ENCODE data around the gene RNU2-63P.
"Not testable (repeated sequence)": the region's sequence is repeated elsewhere in the genome, so short reads cannot be mapped to it uniquely, and the experiment has no call there.

Gene RNU2-63P

DNA sequence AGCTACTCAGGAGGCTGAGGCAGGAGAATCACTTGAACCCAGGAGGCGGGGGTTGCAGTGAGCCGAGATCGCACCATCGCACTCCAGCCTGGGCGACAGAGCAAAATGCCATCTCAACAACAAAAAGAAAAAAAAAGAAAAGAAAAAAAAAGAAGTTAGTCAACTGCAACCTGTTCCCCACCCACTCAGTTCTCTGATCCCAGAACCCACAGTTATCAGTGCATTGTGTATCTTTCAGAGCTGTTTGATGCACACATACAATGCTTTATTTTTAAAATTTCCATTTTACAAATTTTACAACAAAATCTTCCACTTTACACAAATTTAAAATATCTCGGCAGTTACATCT is 14.0 kb downstream of the RNU2-63P start:
- ChIA-PET CTCF (interaction anchor here (1.3 to 1.6 kb wide), 3 partner anchors 10 to 58 kb away, joined by 4 to 7 read pairs (median 5); partner anchors contain the start of gene RNU2-63P), POLR2A (interaction anchor here (0.7 to 1.3 kb wide), 3 partner anchors 10 to 15 kb away, joined by 4 to 5 read pairs (median 4); partner anchors contain the start of gene RNU2-63P)
- DNase-seq (ENCODE audit: extremely low spot score): no peak
- TF ChIP-seq FOXA1 (IDR thresholded peaks at IDR 0.05): no peak
- TF ChIP-seq TARDBP (IDR thresholded peaks at IDR 0.05): no peak

DNA sequence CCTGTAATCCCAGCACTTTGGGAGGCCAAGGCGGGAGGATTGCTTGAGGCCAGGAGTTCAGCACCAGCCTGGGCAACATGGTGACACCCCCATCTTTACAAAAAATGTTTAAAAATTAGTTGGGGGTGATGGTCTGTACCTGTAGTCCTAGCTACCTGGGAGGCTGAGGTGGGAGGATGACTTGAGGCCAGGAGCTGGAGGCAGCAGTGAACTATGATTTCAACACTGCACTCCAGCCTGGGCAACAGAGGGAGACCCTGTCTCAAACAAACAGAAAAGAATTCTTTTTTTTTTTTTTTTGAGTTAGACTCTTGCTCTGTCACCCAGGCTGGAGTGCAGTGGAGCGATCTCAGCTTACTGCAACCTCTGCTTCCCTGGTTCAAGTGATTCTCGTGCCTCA is 15.9 kb downstream of the RNU2-63P start:
- CTCF ChIA-PET; DNase-seq (ENCODE audit: extremely low spot score); POLR2A ChIA-PET: not testable (repeated sequence)

DNA sequence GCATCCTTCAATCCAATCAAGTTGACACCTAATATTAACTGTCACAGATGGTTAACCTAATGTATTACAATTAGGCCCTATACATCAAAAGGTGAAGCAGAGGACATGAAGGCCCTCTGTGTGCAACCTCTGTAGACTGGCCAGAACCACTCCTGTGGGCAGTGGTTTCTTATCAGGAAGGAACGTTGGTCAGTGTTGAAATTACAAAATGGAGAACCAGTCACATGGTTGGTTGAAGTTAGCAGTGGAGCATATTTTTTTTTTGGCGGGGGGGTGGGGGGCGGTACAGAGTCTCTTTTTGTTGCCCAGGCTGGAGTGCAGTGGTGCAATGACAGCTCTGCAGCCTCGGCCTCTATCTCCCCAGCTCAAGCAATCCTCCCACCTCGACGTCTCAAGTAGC is 19.8 kb downstream of the RNU2-63P start:
- no peak for DNase-seq (ENCODE audit: extremely low spot score)
- CTCF ChIA-PET: no interaction called here
- POLR2A ChIA-PET: no interaction called here
- TF ChIP-seq CTBP1 (IDR thresholded peaks at IDR 0.05; ENCODE audit: borderline replicate concordance) (no peak), SUZ12 (IDR thresholded peaks at IDR 0.05) (no peak), ARNT (IDR thresholded peaks at IDR 0.05) (no peak), BHLHE40 (IDR thresholded peaks at IDR 0.05; ENCODE audit: borderline replicate concordance) (no peak), FOXA1 (IDR thresholded peaks at IDR 0.05) (no peak), ZNF384 (IDR thresholded peaks at IDR 0.05) (no peak), LEF1 (IDR thresholded peaks at IDR 0.05; ENCODE audit: borderline replicate concordance) (no peak), NFRKB (IDR thresholded peaks at IDR 0.05) (no peak), HDGF (IDR thresholded peaks at IDR 0.05; ENCODE audit: borderline replicate concordance) (no peak), L3MBTL2 (conservative IDR thresholded peaks at IDR 0.05) (no peak), ELF4 (IDR thresholded peaks at IDR 0.05) (no peak)

DNA sequence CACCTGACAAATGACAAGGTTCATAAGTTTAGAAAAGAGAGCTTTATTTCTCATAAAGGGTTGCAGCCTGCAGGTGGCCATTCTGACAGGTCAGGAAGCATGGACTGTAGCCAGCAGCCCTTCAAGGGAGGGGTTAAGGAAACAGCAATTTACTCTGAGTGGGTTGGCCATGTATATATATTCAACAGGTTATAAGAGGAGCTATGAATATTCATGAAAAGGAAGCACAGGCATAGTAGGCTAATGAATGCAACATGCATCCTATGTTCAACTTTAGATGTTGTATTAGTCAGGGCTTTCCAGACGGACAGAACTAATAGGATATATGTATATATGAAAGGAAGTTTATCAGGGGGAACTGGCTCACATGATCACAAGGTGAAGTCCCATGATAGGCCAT is 20.6 kb downstream of the RNU2-63P start:
- no peak for DNase-seq (ENCODE audit: extremely low spot score)
- CTCF ChIA-PET: no interaction called here
- TF ChIP-seq SUZ12 (IDR thresholded peaks at IDR 0.05) (no peak), HDGF (IDR thresholded peaks at IDR 0.05; ENCODE audit: borderline replicate concordance) (no peak), ARNT (IDR thresholded peaks at IDR 0.05) (no peak), L3MBTL2 (conservative IDR thresholded peaks at IDR 0.05) (no peak), TARDBP (IDR thresholded peaks at IDR 0.05) (no peak), ZNF384 (IDR thresholded peaks at IDR 0.05) (no peak)
- TF ChIP-seq, protein P1, sequence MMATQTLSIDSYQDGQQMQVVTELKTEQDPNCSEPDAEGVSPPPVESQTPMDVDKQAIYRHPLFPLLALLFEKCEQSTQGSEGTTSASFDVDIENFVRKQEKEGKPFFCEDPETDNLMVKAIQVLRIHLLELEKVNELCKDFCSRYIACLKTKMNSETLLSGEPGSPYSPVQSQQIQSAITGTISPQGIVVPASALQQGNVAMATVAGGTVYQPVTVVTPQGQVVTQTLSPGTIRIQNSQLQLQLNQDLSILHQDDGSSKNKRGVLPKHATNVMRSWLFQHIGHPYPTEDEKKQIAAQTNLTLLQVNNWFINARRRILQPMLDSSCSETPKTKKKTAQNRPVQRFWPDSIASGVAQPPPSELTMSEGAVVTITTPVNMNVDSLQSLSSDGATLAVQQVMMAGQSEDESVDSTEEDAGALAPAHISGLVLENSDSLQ (IDR thresholded peaks at IDR 0.05): no peak
- POLR2A ChIA-PET: no interaction called here

DNA sequence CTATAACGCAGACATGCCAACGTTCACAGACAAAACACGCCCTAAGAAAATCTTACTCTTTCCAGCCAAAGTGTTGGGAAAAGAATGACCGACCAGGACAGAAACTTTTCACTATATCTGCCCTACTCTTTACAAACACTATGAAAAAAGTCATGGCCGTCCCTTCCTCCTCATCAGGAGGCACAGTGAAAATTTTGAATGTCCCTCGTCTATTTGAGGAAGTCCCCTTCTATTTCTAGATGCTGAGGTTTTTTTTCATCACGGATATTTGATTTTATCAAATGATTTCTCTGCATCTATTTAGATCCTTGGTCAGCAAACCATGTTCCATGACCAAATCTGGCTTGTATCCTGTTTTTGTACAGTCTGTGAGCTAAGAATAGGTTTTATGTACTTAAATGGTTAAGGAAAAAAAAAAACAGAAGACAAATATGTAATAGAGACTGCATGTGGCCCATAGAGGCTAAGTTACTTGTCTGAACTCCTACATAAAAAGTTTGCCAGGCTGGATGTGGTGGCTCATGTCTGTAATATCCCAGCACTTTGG is 22.0 kb downstream of the RNU2-63P start:
- POLR2A ChIA-PET; CTCF ChIA-PET; DNase-seq (ENCODE audit: extremely low spot score): not testable (repeated sequence)

DNA sequence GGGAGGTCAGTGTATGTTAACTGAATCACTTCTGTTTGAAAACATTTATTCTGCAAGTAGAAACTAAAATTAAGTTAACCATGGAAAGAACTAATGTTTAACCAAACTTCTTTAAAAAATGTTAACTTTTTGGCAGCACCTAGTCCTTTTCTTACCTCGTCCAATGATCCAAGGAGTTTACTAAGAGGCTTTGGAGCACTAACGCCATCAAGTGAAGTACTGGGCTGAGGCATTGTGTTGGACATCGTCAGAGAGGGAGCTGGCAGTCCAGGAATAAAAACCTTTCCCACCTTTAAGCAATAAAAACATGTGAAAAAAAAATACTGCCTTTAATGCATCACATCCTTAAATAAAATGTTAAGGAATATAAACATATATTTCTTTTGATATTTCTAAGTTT is 23.8 kb downstream of the RNU2-63P start:
- CTCF ChIA-PET; POLR2A ChIA-PET; DNase-seq (ENCODE audit: extremely low spot score): not testable (repeated sequence)

DNA sequence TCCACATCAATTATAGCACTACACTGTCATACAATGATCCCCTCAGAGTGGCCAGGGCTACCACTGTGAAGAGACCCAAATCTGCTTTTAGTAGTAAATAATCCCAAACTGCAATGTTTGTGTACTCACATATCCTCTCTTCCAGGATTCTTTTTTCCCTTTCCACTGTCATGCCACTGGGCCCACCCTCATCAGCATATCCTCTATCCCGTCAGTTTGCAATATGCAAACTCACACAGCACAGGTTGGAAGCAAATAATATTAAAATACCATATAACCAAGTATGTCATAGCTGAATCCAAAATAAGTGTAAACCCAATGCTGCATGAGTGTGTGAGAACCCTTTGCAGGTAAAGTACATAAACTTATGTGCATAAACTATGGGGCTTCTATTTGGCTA is 28.9 kb downstream of the RNU2-63P start:
- POLR2A ChIA-PET; CTCF ChIA-PET; DNase-seq (ENCODE audit: extremely low spot score): not testable (repeated sequence)

DNA sequence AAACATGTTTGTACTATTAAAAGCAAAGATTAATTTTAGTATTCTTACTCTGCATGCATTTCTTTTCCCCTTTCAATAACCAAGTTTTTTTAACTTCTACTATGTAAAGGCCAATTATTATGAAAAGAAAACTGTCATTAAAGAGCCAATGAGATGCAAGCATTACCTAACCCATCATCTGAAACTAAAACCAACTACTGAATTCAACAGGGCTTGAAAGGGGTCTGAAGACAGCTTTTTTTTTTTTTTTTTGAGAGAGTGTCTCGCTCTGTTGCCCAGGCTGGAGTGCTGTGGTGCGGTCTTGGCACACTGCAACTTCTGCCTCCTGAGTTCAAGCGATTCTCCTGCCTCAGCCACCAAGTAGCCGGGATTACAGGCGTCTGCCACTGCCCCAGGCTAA is 30.4 kb downstream of the RNU2-63P start:
- CTCF ChIA-PET; DNase-seq (ENCODE audit: extremely low spot score); POLR2A ChIA-PET: not testable (repeated sequence)

DNA sequence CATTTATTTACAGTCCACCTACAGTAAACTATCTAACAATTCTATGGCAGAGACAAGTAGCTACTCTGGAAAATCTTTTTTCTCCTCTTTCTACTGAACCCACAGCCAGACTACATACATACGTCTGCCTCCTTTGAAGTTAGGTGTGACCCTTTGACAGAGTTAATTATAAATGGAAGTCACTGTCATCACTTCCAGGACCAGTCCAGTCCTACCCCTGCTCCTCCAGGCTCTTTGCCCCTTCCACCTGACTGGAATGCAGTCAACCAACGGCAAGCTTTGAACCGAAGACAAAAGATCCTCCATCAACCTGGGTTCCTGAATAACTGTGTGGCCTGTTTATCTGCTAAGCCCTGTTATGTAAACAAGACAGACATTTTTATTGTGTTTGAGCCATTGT is 35.2 kb downstream of the RNU2-63P start:
- POLR2A ChIA-PET, CTCF ChIA-PET: not testable (repeated sequence)

DNA sequence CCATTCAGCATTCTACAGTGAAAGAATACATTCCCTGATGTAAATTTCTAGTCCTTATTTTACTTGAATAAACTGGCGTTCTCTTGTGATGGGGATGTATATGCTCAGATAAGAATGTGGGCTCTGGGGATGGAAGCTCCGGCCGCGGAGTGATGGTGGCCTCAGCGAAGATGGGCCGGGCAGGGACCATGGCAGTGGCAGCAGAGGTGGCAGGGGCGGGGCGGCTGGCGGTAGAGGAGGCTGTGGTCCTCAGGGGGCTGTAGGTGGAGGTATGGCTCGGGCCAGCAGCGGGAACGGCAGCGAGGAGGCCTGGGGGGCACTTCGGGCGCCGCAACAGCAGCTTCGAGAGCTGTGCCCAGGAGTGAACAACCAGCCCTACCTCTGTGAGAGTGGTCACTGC is 44.0 kb downstream of the RNU2-63P start:
- CTCF ChIA-PET; POLR2A ChIA-PET; DNase-seq (ENCODE audit: extremely low spot score): not testable (repeated sequence)

More for the DNA sequence above, 35.2 kb downstream of the RNU2-63P start:
- DNase-seq (ENCODE audit: extremely low spot score): not testable (repeated sequence)

Measured in HEK293T (cell line).